Mesothelial cell of epicardium (in vitro differentiated cells): ENCODE data around the gene EPS15. TPM values are rescaled to one million over a fixed set of nuclear protein-coding genes. Genes with fewer than 3 reads are reported as not detected.

Source experiments
- DNase-seq, 2 experiments: peaks; one replicate each; pipeline ENCODE4 v3.0.0; 2021; ENCODE audit warnings: low spot score in 2 of 2; ENCODE audit not compliant: unreplicated experiment in 2 of 2
- H3K27ac Mint-ChIP-seq: 2 replicates; pipeline ENCODE4 v1.8.0; 2021; ENCODE audit warnings: mixed read lengths
- H3K27me3 Mint-ChIP-seq: 2 replicates; pipeline ENCODE4 v1.8.0; 2021; ENCODE audit warnings: low read depth, mixed read lengths
- H3K36me3 Mint-ChIP-seq: 2 replicates; pipeline ENCODE4 v1.8.0; 2021; ENCODE audit warnings: mixed read lengths
- H3K4me1 Mint-ChIP-seq: 2 replicates; pipeline ENCODE4 v1.8.0; 2021; ENCODE audit warnings: mixed read lengths
- H3K4me3 Mint-ChIP-seq: 2 replicates; pipeline ENCODE4 v1.8.0; 2021; ENCODE audit warnings: mild to moderate bottlenecking, moderate library complexity, mixed read lengths
- H3K9me3 Mint-ChIP-seq: 2 replicates; pipeline ENCODE4 v1.8.0; 2021; ENCODE audit warnings: mixed read lengths
- total RNA-seq: library from RNA; stranded (reverse); gene quantifications from 3 replicates; pipeline ENCODE4 v1.2.1, GENCODE V29; 2021
- TF ChIP-seq, protein P1 (sequence below): fragments of 200-600 bp; sonication (generic); IDR thresholded peaks from one replicate; pipeline ENCODE4 v1.5.0; 2021; ENCODE audit warnings: antibody characterized with exemption; ENCODE audit not compliant: unreplicated experiment

Gene EPS15
- total RNA-seq, 1 donor from 2014 or later: 52.5 TPM

DNA sequence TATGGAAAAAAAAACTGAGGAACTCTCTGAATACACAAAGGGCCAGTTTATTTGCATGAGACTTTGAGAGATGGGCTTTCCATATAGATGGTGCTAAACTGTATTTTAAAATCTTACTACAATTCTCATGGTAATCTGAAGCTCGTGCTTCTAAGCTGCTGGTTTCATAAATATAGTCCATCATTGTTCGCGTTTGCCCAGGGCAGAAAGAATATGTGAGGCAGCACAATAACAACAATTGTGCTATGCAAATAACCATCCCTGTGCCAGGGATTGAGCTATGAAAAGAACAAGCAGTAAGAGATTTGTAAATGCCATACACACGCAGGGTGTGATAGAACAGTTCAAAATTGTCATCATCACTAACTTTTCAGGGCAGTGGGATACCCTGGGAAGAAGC lies 4.9 kb upstream of the EPS15 start:
- no peak overlapping the region for H3K27ac Mint-ChIP-seq
- DNase-seq: no peak
- no peaks in the 10 kb centered on the region for H3K4me1 Mint-ChIP-seq
- H3K27me3 Mint-ChIP-seq: no peaks in the 10 kb centered on the region
- TF ChIP-seq, protein P1, sequence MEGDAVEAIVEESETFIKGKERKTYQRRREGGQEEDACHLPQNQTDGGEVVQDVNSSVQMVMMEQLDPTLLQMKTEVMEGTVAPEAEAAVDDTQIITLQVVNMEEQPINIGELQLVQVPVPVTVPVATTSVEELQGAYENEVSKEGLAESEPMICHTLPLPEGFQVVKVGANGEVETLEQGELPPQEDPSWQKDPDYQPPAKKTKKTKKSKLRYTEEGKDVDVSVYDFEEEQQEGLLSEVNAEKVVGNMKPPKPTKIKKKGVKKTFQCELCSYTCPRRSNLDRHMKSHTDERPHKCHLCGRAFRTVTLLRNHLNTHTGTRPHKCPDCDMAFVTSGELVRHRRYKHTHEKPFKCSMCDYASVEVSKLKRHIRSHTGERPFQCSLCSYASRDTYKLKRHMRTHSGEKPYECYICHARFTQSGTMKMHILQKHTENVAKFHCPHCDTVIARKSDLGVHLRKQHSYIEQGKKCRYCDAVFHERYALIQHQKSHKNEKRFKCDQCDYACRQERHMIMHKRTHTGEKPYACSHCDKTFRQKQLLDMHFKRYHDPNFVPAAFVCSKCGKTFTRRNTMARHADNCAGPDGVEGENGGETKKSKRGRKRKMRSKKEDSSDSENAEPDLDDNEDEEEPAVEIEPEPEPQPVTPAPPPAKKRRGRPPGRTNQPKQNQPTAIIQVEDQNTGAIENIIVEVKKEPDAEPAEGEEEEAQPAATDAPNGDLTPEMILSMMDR: no peak
- H3K4me3 Mint-ChIP-seq: no peak overlapping the region
- H3K9me3 Mint-ChIP-seq: no peaks in the 10 kb centered on the region
- no peaks in the 10 kb centered on the region for H3K36me3 Mint-ChIP-seq

DNA sequence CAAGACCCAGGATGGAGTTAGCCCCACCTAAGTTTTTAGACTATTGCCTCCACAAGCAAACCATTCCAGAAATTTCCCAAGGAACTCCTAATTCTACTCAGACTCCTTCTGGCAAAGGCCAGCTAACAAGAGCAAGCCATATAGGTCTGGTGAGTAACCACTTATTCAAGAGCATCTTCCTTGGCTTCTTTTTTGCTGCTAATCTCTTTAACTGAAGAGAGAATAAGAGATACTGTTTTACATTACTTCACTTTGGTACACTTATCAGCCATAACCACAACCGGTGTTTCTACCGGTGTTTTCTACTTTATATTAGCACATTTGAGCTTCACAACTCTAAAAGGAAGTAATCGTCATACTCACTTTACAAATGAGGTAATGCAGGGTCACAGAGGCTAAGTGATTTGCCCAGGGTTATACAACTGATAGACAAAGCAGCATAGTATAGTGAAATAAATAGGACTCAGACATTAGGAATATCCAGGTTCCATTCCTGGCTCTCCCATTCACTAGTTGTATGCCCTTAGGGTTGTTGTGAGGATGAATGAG lies 1.7 kb upstream of the EPS15 start:
- no peak overlapping the region for H3K4me3 Mint-ChIP-seq
- DNase-seq: no peak
- peaks cover 22% of the 10 kb centered on the region for H3K4me1 Mint-ChIP-seq
- TF ChIP-seq, protein P1: no peak
- no peak overlapping the region for H3K27ac Mint-ChIP-seq
- H3K9me3 Mint-ChIP-seq: no peaks in the 10 kb centered on the region
- no peaks in the 10 kb centered on the region for H3K27me3 Mint-ChIP-seq
- H3K36me3 Mint-ChIP-seq: no peaks in the 10 kb centered on the region

DNA sequence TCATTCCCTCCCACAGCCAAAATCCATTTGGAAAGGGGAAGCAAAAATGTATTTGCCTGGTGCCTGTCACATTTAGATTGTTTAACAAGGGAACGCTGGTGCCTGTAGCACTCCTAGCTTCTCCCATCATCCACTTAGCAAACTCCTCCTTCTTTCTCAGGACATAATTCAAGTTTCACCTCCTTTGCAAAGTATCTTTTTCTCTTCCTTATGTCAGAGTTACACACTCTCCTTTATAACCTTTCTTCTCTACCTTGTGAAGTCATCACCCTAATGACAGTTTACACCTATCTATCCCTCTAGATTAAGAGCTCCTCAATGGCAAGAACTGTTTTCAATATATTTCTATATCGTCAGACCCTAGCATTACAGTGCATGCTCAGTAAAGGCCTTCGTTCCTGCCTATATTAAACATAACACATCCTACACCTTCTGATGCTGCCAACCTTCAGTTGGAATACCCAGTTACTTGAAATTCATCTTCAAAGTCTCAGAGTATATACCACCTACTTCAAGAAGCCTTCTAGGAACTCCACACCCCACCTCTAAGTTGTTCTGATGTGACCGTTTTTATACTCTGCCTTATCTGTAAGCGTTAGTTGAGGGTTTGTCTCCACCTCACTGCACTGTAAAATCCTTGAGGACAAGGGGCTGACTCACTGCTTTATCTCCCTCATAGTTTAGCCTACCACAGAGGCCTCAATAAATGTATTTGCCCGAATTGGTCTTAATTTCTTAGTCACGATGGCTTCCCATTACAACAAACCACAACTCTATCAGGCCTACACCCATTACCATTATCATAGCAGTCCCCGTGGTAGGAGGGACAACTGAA lies 1.0 kb upstream of the EPS15 start:
- no peak for DNase-seq
- no peaks in the 10 kb centered on the region for H3K27me3 Mint-ChIP-seq
- peaks cover 27% of the 10 kb centered on the region for H3K4me1 Mint-ChIP-seq
- peak overlapping the region; percentile 46 for H3K4me3 Mint-ChIP-seq
- no peaks in the 10 kb centered on the region for H3K36me3 Mint-ChIP-seq
- TF ChIP-seq, protein P1: no peak
- no peaks in the 10 kb centered on the region for H3K9me3 Mint-ChIP-seq
- peak overlapping the region; percentile 3 for H3K27ac Mint-ChIP-seq

DNA sequence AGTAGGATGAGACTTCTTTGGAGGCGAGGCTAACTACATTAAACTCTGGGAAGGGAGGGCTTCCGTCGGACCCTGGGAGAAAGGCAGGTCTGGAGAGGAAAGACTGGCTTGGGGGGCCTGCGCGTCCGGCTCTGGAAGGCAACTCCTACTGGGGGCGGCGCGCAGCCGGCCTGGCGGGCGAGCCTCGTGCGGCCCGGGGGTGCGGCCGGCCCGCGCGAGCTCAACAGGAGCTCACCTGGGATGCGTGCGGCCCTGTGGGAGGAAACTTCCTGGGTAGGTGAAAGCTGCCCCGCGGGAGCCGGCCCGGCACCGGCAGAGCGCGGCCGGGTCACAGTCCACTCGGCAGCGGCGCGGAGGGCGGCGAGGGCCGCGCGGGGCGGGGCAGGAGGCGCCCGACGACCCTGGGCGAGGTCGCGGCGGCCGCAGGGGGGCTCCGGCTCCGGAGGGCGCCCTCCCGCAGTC lies 449 bp downstream of the EPS15 start:
- Mint-ChIP-seq H3K36me3 (no peaks in the 10 kb centered on the region), H3K27me3 (no peaks in the 10 kb centered on the region), H3K9me3 (no peaks in the 10 kb centered on the region), H3K4me1 (peaks cover 38% of the 10 kb centered on the region), H3K27ac (peak overlapping the region; percentile 91), H3K4me3 (peak overlapping the region; percentile 85)
- peak; percentile 32 to 65 for DNase-seq
- TF ChIP-seq, protein P1: no peak

DNA sequence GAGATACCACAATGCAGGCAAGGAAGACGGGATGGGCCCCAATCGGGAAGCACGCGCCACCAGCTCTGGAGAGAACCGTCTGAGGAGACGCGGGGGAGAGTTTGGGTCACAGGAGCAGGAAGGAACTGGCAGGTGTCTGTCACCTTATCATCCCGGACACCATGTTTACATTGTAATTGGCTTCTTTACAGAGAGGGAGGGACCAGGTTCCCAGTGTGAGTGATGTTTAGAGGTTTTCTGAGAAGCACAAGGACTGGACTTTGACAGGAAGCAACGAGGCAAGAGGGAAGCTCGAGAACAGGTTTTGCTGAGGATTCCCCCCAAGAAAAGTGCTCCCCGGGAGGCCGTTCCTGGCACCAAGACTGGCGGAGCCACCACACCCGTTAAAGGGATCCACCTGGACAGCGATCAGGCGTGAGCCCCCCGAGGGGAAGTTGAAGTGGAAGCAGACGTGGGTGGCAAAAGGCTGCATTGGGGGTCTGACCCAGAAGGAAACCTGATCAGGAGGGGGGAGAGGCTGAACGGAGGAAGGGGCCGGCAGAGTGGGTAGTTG lies 957 bp downstream of the EPS15 start:
- Mint-ChIP-seq H3K27ac (peak overlapping the region; percentile 91), H3K4me3 (peak overlapping the region; percentile 85), H3K9me3 (no peaks in the 10 kb centered on the region), H3K4me1 (peaks cover 38% of the 10 kb centered on the region), H3K27me3 (no peaks in the 10 kb centered on the region), H3K36me3 (no peaks in the 10 kb centered on the region)
- DNase-seq: peak in 1 of 2 experiments; percentile 44
- TF ChIP-seq, protein P1: no peak
